Epithelial cell of proximal tubule (primary cell): ENCODE results near the gene AMPH. TPM values are rescaled to one million over a fixed set of nuclear protein-coding genes. Genes with fewer than 3 reads are reported as not detected.
"Not testable (repeated sequence)": the region's sequence is repeated elsewhere in the genome, so short reads cannot be mapped to it uniquely, and the experiment has no call there.

Source experiments
- DNase-seq: peaks from one replicate; pipeline ENCODE4 v3.0.0-alpha.2; 2011; ENCODE audit warnings: low read depth
- H3K4me3 ChIP-seq: 2 replicates; pipeline ENCODE4 v1.5.1; 2011; ENCODE audit warnings: low read depth, mild to moderate bottlenecking, low read length
- total RNA-seq: library from RNA; depleted of rRNA; stranded (reverse); fragments of >200 nt; gene quantifications from 2 replicates; pipeline ENCODE4 v1.2.3, GENCODE V29; 2015
- TF ChIP-seq, protein P1 (sequence below): conservative IDR thresholded peaks from 2 replicates; pipeline ENCODE4 v1.5.1; 2012; ENCODE audit warnings: low read depth, mild to moderate bottlenecking, low read length

AMPH gene
- total RNA-seq, 1 donor from 2014 or later, result 0.06 TPM

DNA sequence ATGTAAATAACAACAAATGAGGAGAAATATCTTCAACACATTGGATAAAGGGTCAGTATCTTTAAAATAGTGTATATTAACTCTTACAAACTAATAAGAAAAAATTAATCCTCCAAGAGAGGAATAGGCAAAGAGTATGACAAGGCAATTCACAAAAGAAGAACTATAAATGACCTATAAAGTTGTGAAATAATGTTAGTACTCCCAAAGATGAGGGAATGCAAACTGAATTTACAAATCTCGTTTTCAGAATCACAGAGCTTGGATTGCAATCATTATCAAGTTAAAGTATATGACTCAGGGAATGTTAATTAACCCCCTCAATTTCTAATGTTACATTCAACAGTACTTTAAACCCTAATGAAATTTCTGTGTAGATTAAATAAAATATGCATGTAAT, 270.4 kb downstream of the AMPH start:
- no peak overlapping the region for H3K4me3 ChIP-seq
- no peak for DNase-seq
- TF ChIP-seq, protein P1, sequence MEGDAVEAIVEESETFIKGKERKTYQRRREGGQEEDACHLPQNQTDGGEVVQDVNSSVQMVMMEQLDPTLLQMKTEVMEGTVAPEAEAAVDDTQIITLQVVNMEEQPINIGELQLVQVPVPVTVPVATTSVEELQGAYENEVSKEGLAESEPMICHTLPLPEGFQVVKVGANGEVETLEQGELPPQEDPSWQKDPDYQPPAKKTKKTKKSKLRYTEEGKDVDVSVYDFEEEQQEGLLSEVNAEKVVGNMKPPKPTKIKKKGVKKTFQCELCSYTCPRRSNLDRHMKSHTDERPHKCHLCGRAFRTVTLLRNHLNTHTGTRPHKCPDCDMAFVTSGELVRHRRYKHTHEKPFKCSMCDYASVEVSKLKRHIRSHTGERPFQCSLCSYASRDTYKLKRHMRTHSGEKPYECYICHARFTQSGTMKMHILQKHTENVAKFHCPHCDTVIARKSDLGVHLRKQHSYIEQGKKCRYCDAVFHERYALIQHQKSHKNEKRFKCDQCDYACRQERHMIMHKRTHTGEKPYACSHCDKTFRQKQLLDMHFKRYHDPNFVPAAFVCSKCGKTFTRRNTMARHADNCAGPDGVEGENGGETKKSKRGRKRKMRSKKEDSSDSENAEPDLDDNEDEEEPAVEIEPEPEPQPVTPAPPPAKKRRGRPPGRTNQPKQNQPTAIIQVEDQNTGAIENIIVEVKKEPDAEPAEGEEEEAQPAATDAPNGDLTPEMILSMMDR, result no peak

DNA sequence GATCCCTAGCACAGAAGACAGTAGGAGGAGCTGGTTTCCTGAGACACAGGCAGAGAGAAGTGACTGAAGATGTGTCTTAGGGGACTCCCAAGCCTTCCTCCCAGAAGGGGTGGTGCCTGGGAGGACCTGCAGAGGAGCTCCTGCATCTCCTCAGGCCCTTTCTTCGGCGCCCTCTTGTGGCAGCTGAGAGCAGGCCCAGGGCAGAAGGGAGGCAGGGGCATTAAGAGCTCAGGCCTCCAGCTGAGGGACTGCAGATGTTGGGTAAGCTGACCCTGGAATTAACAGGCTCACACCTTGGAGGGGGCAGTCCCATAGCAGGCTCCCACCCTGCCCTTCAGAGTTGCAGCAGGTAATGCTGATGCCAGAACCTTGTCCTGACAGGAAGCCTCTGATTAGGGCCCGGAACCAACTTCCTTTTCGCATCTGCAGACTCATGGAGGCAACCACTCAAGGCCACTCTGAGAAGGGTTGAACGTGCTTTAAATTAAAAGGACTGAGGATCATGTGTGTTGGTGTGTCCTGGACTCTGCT, 272.0 kb downstream of the AMPH start:
- DNase-seq, H3K4me3 ChIP-seq: not testable (repeated sequence)
- TF ChIP-seq, protein P1, result peak; percentile 26

DNA sequence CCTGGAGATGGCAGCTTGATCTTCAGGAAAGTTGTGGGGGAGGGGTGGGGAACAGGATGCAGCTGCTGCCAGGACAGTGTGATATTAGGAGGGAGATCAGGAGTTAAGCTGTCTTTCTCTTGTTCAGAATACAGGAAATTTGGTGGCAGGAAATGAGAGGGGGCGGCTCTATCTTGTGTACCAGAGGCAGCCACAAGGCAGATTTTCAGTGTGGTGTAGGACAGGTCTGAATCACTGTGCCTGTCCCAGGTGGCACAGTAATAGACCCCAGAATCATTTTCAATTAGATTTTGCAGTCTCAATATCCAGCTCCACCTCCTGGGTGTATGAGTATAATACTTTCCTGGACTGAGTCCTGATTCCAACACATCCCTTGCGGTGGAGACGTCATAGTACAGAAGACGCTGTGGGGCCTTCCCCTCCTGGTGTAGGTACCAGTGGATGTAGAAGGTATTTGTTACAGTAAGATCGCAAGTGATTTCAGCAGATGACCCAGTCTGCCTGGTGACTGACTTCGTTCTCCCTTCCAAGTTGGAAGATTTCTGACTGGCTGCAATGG, 272.8 kb downstream of the AMPH start:
- H3K4me3 ChIP-seq, DNase-seq: not testable (repeated sequence)

DNA sequence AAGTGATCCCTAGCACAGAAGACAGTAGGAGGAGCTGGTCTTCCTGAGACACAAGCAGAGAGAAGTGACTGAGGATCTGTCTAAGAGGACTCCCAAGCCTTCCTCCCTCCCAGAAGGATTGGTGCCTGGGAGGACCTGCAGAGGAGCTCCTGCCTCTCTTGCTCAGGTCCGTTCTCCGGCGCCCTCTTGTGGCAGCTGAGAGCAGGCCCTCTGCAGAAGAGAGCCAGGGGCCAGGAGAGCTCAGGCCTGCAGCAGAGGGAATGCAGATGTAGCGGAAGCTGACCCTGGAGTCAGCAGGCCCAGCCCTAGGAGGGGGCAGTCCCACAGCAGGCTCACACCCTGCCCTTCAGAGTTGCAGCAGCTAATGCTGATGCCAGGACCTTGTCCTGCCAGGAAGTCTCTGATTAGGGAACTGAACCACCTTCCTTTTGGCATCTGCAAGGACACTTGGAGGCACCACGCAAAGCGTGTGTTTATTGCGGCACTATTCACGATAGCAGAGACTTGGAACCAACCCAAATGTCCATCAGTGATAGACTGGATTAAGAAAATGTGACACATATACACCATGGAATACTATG, 276.8 kb downstream of the AMPH start:
- TF ChIP-seq, protein P1, result peak; percentile 64
- H3K4me3 ChIP-seq, DNase-seq: not testable (repeated sequence)

DNA sequence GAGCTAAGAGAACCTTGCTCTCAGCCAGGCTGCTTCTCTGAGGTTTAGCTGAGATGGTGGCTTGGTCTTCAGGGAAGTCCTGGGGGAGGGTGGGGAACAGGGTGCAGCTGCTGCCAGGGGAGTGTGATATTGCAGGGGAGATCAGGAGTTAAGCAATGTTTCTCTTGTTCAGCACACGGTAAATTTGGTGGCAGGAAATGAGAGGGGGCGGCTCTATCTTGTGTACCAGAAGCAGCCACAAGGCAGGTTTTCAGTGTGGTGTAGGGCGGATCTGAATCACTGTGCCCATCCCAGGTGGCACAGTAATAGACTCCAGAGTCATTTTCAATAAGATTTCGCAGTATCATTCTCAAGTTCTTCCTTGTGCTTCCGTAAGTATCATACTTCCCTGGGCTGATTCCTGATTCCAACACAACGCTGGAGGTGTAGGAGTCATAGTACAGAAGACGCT, 277.7 kb downstream of the AMPH start:
- not testable (repeated sequence) for DNase-seq

DNA sequence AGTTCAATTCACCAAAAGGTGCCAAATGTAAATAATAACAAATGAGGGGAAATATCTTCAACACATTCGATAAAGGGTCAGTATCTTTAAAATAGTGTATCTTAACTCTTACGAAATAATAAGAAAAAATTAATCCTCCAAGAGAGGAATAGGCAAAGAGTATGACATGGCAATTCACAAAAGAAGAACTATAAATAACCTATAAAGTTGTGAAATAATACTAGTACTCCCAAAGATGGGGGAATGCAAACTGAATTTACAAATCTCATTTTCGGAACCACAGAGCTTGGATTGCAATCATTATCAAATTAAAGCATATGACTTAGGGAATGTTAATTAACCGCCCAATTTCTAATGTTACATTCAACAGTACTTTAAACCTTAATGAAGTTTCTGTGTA, 279.6 kb downstream of the AMPH start:
- no peak overlapping the region for H3K4me3 ChIP-seq
- TF ChIP-seq, protein P1, result no peak
- DNase-seq, result no peak

More for the DNA sequence above, 277.7 kb downstream of the AMPH start:
- H3K4me3 ChIP-seq, result not testable (repeated sequence)

DNA sequence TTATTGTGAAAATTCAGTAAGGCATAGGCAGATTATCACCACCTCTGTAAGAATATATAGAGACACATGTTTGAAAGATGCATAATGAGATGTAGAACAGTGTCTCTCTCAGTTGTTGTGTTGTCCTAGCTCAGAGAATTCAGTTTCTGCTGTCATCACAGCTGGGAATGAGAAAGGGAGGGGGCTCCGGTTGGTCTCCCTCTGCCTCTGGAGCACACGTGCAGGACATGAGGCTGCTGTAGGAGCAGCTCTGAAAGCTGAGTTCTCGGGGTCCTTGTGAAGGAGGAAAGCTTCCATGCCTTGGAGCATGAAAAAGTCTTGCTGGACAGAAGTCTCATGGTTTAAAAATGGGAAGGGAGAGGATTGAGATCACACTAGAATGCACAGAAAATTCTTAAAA, 280.4 kb downstream of the AMPH start:
- H3K4me3 ChIP-seq, DNase-seq: not testable (repeated sequence)

DNA sequence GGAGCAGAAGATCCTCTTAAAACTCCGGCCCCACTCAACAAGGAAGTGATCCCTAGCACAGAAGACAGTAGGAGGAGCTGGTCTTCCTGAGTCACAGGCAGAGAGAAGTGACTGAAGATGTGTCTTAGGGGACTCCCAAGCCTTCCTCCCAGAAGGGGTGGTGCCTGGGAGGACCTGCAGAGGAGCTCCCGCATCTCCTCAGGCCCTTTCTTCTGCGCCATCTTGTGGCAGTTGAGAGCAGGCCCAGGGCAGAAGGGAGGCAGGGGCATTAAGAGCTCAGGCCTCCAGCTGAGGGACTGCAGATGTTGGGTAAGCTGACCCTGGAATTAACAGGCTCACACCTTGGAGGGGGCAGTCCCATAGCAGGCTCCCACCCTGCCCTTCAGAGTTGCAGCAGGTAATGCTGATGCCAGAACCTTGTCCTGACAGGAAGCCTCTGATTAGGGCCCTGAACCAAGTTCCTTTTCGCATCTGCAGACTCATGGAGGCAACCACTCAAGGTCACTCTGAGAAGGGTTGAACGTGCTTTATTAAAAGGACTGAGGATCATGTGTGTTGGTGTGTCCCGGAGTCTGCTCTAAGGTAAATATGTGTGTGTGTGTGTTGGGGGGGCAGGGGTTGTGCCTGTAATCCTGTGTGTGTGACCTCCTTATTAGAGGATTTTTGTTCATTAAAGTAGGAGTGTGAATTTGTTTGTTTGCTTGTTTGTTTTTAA, 281.1 kb downstream of the AMPH start:
- TF ChIP-seq, protein P1, result peak; percentile 33
- not testable (repeated sequence) for H3K4me3 ChIP-seq, DNase-seq

DNA sequence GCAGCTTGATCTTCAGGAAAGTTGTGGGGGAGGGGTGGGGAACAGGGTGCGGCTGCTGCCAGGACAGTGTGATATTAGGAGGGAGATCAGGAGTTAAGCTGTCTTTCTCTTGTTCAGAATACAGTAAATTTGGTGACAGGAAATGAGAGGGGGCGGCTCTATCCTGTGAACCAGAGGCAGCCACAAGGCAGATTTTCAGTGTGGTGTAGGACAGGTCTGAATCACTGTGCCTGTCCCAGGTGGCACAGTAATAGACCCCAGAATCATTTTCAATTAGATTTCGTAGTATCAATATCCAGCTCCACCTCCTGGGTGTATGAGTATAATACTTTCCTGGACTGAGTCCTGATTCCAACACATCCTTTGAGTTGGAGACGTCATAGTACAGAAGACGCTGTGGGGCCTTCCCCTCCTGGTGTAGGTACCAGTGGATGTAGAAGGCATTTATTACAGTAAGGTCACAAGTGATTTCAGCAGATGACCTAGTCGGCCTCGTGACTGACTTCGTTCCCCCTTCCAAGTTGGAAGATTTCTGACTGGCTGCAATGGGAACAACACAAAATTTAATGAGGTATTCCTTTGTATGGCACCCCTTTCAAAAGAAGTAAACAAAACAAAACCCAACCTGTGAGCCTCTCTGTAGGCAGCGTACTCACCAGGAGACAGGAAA, 281.9 kb downstream of the AMPH start:
- H3K4me3 ChIP-seq, DNase-seq: not testable (repeated sequence)
